Endometrial microvascular endothelial cells (primary cell): Measurements from ENCODE around the gene TSPAN4. TPM values are rescaled to one million over a fixed set of nuclear protein-coding genes. Genes with fewer than 3 reads are reported as not detected.

Source experiments
- in situ Hi-C: cut with HindIII; loops from 2 replicates; pipeline ENCODE4 v1.10.0; 2017; ENCODE audit warnings: low sequenced_read_pairs, low pct_unique_long_range_greater_than_20kb; ENCODE audit errors: inconsistent ontology term
- total RNA-seq: library from RNA; depleted of rRNA; stranded (reverse); fragments of >200 nt; gene quantifications from one replicate; pipeline ENCODE4 v1.2.3, GENCODE V29; 2015; ENCODE audit errors: inconsistent ontology term

The TSPAN4 gene
- total RNA-seq, 1 donor from 2014 or later, result 220 TPM

DNA sequence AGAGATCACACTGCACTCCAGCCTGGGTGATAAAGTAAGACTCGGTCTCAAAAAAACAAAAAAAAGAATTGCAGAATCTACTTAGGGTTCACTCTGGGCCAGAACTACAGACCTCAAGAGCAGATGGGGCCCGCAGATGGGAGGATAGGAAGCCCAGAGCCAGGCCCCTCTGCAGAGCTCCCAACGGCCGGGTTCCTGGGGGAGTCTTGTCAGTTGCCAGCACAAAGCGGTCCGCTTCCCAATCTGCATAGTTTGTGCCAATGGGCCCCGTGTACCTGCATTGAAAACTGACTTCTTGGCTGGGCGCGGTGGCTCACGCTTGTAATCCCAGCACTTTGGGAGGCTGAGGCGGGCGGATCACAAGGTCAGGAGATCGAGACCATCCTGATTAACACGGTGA, 69.6 kb downstream of the TSPAN4 start:
- in situ Hi-C loops, result loop anchor here (25.0 kb wide), 1 partner anchor 150 kb away; the partner anchor contains the start of gene MUC2

DNA sequence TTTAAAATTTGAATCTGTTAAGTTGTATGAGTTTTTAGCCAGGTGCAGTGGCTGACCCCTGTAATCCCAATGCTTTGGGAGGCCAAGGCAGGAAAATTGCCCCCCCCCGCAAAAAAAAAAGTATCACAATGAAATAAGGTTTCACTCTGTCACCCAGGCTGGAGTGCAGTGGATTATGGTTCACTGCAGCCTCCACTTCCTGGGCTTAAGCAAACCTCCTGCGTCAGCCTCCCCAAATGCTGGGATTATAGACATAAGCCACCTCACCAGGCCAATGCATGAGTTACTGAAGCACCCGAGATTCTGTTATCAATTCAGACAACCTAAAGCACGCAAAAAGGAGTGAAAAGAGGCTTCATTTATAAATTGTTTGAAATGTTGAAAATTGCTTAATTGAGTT, 70.4 kb downstream of the TSPAN4 start:
- in situ Hi-C loops, result loop anchor here (25.0 kb wide), 1 partner anchor 149 kb away; the partner anchor contains the start of gene MUC2

DNA sequence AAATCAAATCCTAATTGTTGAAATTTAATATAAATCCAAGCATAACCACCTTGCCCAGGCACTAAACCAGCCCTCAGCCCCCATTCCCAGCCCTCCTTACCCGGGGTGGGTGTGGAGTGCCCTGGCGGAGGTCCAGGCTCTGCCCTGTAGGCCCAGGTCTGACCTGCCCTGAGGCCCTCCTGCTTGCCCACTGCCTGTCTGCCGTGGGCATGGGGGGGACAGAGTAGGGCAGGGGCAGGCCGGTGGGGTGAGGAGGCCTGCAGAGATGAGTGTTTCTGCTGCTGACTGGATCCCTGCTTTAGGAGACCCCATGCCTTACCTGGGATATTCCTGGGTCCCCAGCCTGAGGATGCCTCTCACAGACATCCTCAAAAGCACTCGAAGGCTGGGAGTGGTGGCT, 71.6 kb downstream of the TSPAN4 start:
- in situ Hi-C loops, result loop anchor here (25.0 kb wide), 1 partner anchor 148 kb away; the partner anchor contains the start of gene MUC2

- in situ Hi-C loops, result loop anchor here (25.0 kb wide), 1 partner anchor 147 kb away; the partner anchor contains the start of gene MUC2
Measured at GRCh38 chr11:914747-915501, 72.3 kb downstream of the TSPAN4 start.

Other genes with a start within 250 kb of the TSPAN4 start
- 31.4 TPM for gene IRF7, start 226.9 kb upstream of the TSPAN4 start, total RNA-seq
- gene CDHR5, start 217.9 kb upstream of the TSPAN4 start, total RNA-seq, result not detected
- gene SCT, start 215.7 kb upstream of the TSPAN4 start, total RNA-seq, result not detected
- gene DRD4, start 205.6 kb upstream of the TSPAN4 start, total RNA-seq, result not detected
- 28.2 TPM for gene DEAF1, start 147.6 kb upstream of the TSPAN4 start, total RNA-seq
- gene TMEM80, start 147.0 kb upstream of the TSPAN4 start, total RNA-seq, result 29.5 TPM
- 0.56 TPM for gene EPS8L2, start 136.6 kb upstream of the TSPAN4 start, total RNA-seq
- gene TALDO1, start 95.4 kb upstream of the TSPAN4 start, total RNA-seq, result 293 TPM
- 36.2 TPM for gene GATD1, start 65.4 kb upstream of the TSPAN4 start, total RNA-seq
- gene CEND1, start 52.8 kb upstream of the TSPAN4 start, total RNA-seq, result 0.46 TPM
- 44.4 TPM for gene SLC25A22, start 44.6 kb upstream of the TSPAN4 start, total RNA-seq
- gene PIDD1, start 37.6 kb upstream of the TSPAN4 start, total RNA-seq, result 19.9 TPM
- gene RPLP2, start 32.9 kb upstream of the TSPAN4 start, total RNA-seq, result 402 TPM
- gene PNPLA2, start 23.9 kb upstream of the TSPAN4 start, total RNA-seq, result 11.1 TPM
- 6.6 TPM for gene CRACR2B, start 14.9 kb upstream of the TSPAN4 start, total RNA-seq
- gene CD151, start 9.9 kb upstream of the TSPAN4 start, total RNA-seq, result 706 TPM
- 315 TPM for gene POLR2L, start 323 bp upstream of the TSPAN4 start, total RNA-seq
- gene CHID1, start 68.0 kb downstream of the TSPAN4 start, total RNA-seq, result 156 TPM
- gene AP2A2, start 83.0 kb downstream of the TSPAN4 start, total RNA-seq, result 66.6 TPM
- gene MUC6, start 193.9 kb downstream of the TSPAN4 start, total RNA-seq, result not detected
- gene MUC2, start 232.0 kb downstream of the TSPAN4 start, total RNA-seq, result not detected